ENCODE measurements around the gene TBXA2R. TPM values are rescaled to one million over a fixed set of nuclear protein-coding genes. Genes with fewer than 3 reads are reported as not detected.

Gene TBXA2R
- total and polyA plus RNA-seq, 2 experiments from 2014 or later, result 0.42 to 0.73 TPM

DNA sequence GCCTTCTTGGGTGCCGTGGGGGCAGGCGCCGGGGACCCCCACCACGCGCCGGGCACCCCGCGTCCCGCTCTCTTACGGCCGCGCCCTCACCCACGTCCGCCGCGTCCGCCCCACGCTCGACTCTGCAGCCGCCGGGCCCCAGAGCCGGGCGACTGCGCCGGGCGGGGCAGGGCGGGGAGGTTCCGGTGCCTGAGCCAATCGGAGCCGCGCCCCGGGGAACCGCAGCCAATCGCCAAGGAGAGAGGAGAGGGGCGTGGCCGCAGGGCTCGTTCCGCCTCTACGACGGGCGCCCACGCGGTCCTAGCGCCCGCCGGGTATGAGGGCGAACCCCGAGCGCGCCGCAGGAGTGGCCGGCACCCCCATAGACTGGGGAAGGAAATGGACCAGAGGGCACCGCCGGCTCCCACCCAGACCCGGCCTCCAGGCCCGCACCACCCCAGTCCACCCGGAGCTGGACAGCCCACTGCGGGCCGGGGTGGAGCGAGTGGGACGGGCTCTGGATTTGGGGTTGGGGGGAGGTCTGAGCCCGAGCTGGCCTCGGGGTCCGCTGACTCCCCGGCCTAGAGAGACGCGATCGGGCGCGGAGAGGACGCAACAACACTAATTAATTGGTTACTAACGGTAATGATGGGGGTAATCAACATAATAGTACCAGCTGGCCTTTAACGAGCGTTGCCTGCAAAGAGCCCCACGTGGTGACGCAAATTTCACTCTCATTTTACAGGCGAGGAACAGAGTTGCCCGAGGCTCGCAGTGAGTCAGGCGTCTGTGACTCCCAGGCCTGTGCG, 49.0 kb downstream of the TBXA2R start, which contains the start of gene MFSD12:
MFSD12 (minus strand) TSS at position 126 of the 788 bp plus-strand sequence. CDS start 183 bp downstream, outside the sequence.
- Histone ChIP-seq H3K27me3 (ENCODE audit: insufficient read depth) (peaks cover 10% of the 10 kb centered on the region; the same call in 1 of the 2 replicates), H2AFZ (peak within 1 kb of the TSS; percentile 99), H3K9me2 (ENCODE audit: insufficient read depth) (no peaks in the 10 kb centered on the region), H3K36me3 (ENCODE audit: insufficient read depth) (no peaks in the 10 kb centered on the region), H3K27ac (ENCODE audit: low read depth) (no peak within 1 kb of the TSS), H3K4me3 (peak within 1 kb of the TSS; percentile 85), H3K4me1 (ENCODE audit: insufficient read depth) (no peaks in the 10 kb centered on the region; the same call in 1 of the 2 replicates), H3K79me2 (replicated peaks; ENCODE audit: insufficient read depth) (peaks cover 18% of the 10 kb centered on the region), H3K4me2 (peak within 1 kb of the TSS; percentile 90), H3F3A (replicated peaks; ENCODE audit: low read depth) (no peaks in the 10 kb centered on the region), H4K20me1 (replicated peaks; ENCODE audit: insufficient read depth) (peaks cover 6% of the 10 kb centered on the region; the same call in 1 of the 2 replicates)
- TF ChIP-seq, protein P1, sequence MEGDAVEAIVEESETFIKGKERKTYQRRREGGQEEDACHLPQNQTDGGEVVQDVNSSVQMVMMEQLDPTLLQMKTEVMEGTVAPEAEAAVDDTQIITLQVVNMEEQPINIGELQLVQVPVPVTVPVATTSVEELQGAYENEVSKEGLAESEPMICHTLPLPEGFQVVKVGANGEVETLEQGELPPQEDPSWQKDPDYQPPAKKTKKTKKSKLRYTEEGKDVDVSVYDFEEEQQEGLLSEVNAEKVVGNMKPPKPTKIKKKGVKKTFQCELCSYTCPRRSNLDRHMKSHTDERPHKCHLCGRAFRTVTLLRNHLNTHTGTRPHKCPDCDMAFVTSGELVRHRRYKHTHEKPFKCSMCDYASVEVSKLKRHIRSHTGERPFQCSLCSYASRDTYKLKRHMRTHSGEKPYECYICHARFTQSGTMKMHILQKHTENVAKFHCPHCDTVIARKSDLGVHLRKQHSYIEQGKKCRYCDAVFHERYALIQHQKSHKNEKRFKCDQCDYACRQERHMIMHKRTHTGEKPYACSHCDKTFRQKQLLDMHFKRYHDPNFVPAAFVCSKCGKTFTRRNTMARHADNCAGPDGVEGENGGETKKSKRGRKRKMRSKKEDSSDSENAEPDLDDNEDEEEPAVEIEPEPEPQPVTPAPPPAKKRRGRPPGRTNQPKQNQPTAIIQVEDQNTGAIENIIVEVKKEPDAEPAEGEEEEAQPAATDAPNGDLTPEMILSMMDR (conservative IDR thresholded peaks at IDR 0.05; ENCODE audit: low read depth in 2 of 2), result no peak
- TF ChIP-seq, protein P2, sequence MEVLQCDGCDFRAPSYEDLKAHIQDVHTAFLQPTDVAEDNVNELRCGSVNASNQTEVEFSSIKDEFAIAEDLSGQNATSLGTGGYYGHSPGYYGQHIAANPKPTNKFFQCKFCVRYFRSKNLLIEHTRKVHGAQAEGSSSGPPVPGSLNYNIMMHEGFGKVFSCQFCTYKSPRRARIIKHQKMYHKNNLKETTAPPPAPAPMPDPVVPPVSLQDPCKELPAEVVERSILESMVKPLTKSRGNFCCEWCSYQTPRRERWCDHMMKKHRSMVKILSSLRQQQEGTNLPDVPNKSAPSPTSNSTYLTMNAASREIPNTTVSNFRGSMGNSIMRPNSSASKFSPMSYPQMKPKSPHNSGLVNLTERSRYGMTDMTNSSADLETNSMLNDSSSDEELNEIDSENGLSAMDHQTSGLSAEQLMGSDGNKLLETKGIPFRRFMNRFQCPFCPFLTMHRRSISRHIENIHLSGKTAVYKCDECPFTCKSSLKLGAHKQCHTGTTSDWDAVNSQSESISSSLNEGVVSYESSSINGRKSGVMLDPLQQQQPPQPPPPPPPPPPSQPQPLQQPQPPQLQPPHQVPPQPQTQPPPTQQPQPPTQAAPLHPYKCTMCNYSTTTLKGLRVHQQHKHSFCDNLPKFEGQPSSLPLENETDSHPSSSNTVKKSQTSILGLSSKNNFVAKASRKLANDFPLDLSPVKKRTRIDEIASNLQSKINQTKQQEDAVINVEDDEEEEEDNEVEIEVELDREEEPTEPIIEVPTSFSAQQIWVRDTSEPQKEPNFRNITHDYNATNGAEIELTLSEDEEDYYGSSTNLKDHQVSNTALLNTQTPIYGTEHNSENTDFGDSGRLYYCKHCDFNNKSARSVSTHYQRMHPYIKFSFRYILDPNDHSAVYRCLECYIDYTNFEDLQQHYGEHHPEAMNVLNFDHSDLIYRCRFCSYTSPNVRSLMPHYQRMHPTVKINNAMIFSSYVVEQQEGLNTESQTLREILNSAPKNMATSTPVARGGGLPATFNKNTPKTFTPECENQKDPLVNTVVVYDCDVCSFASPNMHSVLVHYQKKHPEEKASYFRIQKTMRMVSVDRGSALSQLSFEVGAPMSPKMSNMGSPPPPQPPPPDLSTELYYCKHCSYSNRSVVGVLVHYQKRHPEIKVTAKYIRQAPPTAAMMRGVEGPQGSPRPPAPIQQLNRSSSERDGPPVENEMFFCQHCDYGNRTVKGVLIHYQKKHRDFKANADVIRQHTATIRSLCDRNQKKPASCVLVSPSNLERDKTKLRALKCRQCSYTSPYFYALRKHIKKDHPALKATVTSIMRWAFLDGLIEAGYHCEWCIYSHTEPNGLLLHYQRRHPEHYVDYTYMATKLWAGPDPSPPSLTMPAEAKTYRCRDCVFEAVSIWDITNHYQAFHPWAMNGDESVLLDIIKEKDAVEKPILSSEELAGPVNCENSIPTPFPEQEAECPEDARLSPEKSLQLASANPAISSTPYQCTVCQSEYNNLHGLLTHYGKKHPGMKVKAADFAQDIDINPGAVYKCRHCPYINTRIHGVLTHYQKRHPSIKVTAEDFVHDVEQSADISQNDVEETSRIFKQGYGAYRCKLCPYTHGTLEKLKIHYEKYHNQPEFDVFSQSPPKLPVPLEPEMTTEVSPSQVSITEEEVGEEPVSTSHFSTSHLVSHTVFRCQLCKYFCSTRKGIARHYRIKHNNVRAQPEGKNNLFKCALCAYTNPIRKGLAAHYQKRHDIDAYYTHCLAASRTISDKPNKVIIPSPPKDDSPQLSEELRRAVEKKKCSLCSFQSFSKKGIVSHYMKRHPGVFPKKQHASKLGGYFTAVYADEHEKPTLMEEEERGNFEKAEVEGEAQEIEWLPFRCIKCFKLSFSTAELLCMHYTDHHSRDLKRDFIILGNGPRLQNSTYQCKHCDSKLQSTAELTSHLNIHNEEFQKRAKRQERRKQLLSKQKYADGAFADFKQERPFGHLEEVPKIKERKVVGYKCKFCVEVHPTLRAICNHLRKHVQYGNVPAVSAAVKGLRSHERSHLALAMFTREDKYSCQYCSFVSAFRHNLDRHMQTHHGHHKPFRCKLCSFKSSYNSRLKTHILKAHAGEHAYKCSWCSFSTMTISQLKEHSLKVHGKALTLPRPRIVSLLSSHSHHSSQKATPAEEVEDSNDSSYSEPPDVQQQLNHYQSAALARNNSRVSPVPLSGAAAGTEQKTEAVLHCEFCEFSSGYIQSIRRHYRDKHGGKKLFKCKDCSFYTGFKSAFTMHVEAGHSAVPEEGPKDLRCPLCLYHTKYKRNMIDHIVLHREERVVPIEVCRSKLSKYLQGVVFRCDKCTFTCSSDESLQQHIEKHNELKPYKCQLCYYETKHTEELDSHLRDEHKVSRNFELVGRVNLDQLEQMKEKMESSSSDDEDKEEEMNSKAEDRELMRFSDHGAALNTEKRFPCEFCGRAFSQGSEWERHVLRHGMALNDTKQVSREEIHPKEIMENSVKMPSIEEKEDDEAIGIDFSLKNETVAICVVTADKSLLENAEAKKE (CRISPR knock-in tag; IDR thresholded peaks at IDR 0.05), result no peak
- TF ChIP-seq, protein P3, sequence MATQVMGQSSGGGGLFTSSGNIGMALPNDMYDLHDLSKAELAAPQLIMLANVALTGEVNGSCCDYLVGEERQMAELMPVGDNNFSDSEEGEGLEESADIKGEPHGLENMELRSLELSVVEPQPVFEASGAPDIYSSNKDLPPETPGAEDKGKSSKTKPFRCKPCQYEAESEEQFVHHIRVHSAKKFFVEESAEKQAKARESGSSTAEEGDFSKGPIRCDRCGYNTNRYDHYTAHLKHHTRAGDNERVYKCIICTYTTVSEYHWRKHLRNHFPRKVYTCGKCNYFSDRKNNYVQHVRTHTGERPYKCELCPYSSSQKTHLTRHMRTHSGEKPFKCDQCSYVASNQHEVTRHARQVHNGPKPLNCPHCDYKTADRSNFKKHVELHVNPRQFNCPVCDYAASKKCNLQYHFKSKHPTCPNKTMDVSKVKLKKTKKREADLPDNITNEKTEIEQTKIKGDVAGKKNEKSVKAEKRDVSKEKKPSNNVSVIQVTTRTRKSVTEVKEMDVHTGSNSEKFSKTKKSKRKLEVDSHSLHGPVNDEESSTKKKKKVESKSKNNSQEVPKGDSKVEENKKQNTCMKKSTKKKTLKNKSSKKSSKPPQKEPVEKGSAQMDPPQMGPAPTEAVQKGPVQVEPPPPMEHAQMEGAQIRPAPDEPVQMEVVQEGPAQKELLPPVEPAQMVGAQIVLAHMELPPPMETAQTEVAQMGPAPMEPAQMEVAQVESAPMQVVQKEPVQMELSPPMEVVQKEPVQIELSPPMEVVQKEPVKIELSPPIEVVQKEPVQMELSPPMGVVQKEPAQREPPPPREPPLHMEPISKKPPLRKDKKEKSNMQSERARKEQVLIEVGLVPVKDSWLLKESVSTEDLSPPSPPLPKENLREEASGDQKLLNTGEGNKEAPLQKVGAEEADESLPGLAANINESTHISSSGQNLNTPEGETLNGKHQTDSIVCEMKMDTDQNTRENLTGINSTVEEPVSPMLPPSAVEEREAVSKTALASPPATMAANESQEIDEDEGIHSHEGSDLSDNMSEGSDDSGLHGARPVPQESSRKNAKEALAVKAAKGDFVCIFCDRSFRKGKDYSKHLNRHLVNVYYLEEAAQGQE (IDR thresholded peaks at IDR 0.05; ENCODE audit: unreplicated experiment), result peak; percentile 15
- TF ChIP-seq CREB1 (CRISPR knock-in tag; IDR thresholded peaks at IDR 0.05; ENCODE audit: low read depth) (peak; percentile 79), ZNF331 (CRISPR knock-in tag; IDR thresholded peaks at IDR 0.05; ENCODE audit: low read depth) (no peak), POLR2AphosphoS5 (IDR thresholded peaks at IDR 0.05; ENCODE audit: low read depth) (peak; percentile 65), EZH2phosphoT487 (IDR thresholded peaks at IDR 0.05; ENCODE audit: unreplicated experiment) (no peak)
- Mint-ChIP-seq H3K27me3 (ENCODE audit: insufficient read depth, low read depth, poor library complexity) (peaks cover 18% of the 10 kb centered on the region), H3K36me3 (ENCODE audit: low read depth) (no peaks in the 10 kb centered on the region; the same call in 2 of the 3 replicates), H3K4me3 (peak within 1 kb of the TSS; percentile 86), H3K4me1 (peaks cover 7% of the 10 kb centered on the region), H3K9me3 (no peaks in the 10 kb centered on the region), H3K27ac (no peak within 1 kb of the TSS; the same call in 1 of the 2 replicates)
- ATAC-seq (peak; percentile 92), DNase-seq (ENCODE audit: low spot score) (peak; percentile 98)

Data from GM23338 (cell line).